Measurements from ENCODE around the gene KHSRP. TPM values are rescaled to one million over a fixed set of nuclear protein-coding genes. Genes with fewer than 3 reads are reported as not detected.
"Not testable (repeated sequence)": the region's sequence is repeated elsewhere in the genome, so short reads cannot be mapped to it uniquely, and the experiment has no call there.

KHSRP gene
- total RNA-seq, 1 donor from 2014 or later, result 125 TPM

DNA sequence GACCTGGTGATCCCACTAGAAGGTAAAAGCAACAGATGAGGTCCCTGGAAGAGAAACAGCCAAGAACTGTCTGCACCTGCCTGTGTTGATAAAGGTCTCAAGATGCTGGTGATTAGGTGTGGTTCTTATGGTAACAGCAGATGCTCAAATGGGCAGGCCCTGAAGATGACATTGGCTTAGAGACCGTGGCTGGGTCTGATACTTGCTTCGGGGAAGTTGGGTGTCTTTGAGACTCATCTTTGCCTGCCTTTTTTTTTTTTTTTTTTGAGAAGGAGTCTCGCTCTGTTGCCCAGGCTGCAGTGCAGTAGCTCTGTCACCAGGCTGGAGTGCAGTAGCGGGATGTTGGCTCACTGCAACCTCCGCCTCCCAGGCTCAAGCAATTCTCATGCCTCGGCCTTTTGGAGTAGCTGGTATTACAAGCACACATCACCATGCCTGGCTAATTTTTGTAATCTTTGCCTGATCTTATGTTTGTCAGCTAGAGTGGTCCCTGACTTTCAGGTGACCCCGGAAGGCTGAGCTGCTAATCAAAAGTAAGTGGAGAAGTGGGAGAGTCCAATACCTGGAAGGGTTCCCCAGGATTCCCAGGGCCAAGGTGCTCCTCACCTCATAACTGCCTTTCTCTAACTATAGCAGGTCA lies 27.1 kb upstream of the KHSRP start:
- no peak for DNase-seq

DNA sequence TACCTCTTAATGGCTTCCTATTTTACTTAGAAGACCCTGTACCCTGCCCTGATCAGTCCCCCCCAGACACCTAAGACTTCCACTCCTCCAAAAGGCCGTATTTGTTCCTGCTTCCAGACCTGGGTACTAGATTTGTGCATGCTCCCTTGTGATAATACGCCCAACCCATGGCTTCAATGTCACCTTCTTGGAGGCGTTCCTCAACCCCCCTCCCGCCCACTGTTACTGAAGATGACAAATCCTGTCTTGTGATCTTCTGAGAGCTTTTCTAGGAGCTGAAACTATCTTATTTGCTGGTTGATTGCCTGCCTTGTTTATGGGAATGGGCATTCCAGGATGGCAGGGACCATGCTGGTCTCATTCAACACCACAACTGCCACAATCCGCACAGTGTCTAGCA lies 25.6 kb upstream of the KHSRP start:
- DNase-seq, result no peak

- DNase-seq, result no peak
Observed at GRCh38 chr19:6448045-6448444, 23.4 kb upstream of the KHSRP start.

DNA sequence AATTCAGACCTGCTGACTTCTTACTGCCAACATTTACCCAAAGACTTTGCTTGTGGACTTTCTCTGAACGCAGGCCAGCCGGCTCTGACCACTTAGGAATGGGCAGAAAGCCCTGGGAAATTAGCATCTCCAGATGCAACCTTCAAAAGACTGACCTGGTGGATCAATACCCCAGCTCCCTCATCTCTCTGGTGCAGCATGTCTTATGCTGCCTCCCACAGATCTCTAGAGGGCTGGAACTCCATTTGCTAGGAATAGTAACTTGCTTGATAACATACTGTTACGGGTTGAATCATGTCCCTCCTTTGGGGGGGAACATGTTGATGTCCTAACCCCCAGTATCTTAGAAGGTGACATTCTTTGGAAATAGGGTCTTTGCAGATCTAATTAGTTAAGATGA lies 21.8 kb upstream of the KHSRP start:
- DNase-seq, result no peak

- DNase-seq, result no peak
Observed at GRCh38 chr19:6443986-6444385, 19.4 kb upstream of the KHSRP start.

DNA sequence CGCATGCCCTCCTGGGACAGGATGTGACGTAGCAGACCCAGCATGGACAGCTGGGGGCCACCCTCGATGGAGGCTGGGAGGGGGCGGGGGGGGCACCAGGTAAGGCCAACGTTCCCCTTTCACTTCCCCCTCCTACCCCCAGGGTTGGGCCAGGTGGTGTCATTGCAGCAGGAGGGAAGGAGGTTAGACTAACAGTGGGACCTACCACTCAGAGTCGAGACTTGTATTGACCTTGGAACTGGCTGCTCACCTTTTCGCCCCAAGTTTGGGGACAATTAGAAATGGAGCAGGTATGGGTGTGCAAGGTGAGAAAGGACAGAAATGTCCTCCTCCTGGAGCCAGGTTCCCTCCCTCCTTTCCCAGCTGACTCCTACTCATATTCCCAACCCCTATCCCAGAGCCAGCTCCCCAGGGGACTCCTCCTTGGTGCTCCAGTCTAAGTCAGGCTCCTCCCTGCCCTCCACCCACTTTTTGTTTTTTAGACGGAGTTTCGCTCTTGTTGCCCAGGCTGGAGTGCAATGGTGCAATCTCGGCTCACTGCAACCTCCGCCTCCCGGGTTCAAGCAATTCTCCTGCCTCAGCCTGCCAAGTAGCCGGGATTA lies 17.6 kb upstream of the KHSRP start:
- no peak for DNase-seq

DNA sequence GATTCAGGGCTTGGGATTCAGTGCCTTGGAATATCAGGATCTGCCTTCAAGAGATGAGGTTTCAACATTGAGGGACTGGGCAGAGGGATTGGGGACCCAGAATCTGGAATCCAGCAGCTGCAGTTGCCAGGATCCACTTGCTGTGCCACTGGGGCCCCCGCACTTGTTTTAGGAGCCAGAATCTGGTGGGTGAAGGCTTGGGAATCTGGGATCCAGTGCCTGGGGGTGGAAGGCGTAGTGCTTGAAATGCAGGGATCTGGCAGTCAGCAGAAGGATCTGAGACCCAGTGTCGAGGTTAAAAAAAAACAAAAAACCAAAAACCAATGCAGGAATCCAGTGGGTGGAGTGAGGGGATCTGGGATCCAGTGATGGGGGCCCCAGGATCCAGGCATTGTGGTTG lies 16.3 kb upstream of the KHSRP start:
- no peak for DNase-seq

DNA sequence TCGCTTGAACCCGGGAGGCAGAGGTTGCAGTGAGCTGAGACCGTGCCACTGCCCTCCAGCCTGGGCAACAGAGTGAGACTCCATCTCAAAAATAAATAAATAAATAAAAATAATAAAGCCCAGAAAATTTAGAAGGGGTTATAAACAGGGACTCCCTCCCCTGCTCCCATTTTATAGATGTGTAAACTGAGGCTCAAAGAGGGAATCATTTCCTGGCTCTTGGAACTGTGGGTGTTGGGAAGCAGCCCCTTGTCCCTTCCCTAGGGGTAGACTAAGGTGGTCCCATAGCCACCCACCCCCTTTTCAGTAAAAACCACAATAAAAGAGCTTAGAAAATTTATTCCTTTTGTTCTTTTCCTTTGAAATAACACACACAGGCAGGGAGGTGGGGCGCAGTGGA lies 15.1 kb upstream of the KHSRP start:
- no peak for DNase-seq

DNA sequence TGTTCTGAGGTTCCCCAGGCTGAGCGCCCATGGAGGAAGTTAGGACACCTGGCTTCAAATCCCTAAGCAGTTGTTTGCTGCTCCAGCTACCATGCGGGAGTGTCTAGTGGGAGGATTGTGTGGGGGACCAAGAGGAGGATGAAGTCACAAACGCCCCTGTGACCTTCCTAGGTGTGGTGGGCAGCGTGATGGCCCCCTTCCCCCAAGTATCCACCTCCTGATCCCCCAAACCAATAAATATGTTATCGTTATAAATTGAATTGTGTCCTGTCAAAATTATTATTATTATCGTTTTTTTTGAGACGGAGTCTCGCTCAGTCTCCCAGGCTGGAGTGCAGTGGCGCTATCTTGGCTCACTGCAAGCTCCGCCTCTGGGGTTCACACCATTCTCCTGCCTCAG lies 9.1 kb upstream of the KHSRP start, which contains the start of gene SLC25A41:
TSS of gene SLC25A41 (minus strand) at position 101 of the 400 bp plus-strand sequence. CDS start at position 31, 70 bp downstream.
- no peak for DNase-seq

DNA sequence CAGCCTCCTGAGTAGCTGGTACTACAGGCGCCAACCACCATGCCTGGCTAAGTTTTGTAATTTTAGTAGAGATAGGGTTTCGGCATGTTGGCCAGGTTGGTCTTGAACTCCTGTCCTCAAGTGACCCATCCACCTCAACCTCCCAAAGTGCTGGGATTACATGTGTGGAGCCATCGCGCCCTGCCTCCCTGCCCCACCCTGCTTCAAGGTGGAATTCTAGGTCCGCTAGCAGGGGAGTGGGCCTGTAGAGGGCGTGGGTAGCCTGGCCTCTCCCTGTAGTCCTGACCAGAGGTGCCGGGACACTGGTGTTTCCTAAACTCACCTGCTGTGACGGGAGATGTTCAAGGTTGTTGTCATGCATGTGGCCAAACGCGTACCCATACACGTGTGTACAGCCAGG lies 8.6 kb upstream of the KHSRP start:
- DNase-seq, result no peak

DNA sequence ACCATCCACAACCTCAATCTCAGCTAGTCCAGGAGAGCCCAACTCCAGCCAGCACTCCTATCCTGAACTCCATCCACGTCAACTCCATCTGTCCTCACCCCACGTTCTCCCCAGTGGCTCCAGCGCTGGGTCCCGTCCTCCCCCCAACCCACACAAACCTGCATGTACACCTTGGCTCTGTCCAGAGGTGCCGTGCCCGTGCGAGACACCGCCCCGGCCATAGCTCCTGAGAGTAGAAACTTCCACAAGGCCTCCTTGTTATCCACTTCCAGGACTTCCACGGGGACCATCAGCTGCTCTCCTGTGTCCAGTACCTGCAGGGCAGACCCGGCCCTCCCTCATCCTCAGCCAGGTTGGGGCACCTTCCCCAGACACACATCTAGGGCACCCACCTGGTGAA lies 7.3 kb upstream of the KHSRP start:
- DNase-seq, result no peak

GRCh38 chr19:6429419-6430221 lies 5.0 kb upstream of the KHSRP start:
- no peak for DNase-seq

- DNase-seq, result not testable (repeated sequence)
Observed at GRCh38 chr19:6428692-6429418, 4.2 kb upstream of the KHSRP start.

DNA sequence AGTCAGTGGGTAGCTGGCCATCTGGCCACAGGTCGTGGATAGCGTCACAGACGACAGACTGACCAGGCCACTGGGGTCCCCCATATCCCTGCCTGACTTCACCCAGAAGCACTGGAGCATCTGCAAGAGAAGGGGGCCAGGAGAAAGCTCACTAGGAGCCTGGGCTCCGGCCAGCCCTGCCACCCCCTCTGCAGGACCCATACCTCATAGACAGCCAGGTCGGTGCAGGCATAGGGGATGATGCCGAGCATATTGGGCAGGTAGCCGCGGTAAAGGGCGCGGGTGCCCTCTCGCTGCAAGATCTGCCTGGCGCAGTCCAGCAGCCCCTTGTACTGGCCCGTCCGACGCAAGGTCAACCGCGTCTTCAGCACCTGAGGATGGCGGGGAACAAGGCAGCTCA lies 2.5 kb upstream of the KHSRP start:
- no peak for DNase-seq

DNA sequence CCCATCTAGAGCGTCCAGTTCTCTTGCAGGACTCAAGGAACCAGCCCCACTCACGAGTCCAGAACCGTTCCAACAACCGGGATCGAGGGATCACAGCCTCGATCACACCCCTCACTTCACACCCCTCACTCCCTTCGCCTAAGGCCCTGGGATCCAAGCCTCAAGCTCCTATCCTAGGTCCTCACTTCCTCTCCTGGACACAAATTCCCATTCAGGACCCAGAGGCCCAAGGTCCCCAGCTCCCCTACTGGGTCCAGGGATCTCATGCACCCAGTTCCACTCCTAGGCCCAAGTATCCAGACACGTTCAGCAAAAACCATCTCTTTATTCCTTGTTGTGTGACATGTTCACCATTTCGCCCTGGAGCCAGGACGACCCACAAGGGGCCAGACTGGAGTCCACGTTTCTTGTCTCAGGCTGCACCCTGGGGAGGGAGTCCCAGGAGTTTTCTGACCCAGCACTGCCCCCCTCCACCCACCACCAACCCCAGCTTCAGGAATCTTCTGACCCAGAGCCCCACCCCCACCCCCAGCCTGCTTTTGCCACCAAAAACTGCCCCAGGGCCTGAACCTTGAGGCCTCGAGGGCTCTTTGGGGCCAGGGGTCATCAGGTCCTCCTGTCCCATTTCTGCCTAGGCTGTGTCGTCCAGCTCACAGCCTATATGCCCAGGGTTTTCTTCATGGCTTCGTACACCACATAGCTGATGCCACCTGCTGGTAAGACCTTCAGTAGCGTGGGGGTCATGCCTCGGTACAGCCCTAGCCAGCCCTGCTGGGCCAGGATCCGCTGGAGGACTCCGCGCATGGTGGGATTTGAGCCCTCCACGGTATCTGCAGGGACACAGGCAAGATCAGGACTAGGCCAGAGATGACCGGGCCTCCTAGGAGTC lies 1.4 kb upstream of the KHSRP start:
- peak; percentile 14 for DNase-seq

DNA sequence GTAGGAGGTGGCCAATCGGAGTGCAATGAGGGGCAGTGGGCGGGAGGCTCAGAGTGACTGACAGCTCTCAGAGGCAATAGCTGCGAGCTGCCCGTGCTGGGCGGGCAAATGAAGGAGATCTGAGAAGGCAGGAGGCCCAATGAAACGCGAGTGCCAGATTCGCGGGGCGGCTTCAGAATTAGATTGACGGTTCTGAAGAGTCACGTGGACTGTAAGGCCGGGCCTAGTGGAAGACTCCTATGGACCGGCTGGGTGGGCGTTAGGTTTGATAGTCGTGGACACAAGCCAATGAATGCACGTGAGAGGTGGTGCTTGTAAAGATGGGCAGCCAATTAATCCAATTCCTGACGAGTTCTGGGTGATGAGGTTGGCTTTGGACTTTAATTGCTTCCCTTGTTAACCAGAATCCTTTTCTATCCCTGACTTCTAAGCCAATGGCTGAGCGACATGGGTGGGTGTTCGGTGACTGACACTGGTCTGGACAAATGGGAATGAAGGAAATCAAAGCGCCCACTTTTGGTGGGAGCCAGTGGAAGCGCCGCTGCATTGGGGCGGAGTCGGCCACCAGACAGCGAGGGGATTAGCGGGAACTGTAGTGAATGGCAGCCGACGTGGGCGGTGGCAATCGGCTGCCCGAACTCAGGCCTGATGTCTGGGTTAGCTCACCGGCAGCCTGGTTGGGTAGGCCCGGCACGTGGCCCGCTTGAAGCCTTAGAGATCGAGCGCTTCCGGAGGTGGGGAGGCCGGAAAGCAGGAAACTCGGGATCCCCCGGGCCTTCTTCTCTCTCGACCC lies 524 bp upstream of the KHSRP start:
- DNase-seq, result peak; percentile 100

- peak; percentile 63 for DNase-seq
Observed at GRCh38 chr19:6423499-6424194, 964 bp downstream of the KHSRP start.

- DNase-seq, result no peak
Observed at GRCh38 chr19:6421075-6422014, 3.3 kb downstream of the KHSRP start.

DNA sequence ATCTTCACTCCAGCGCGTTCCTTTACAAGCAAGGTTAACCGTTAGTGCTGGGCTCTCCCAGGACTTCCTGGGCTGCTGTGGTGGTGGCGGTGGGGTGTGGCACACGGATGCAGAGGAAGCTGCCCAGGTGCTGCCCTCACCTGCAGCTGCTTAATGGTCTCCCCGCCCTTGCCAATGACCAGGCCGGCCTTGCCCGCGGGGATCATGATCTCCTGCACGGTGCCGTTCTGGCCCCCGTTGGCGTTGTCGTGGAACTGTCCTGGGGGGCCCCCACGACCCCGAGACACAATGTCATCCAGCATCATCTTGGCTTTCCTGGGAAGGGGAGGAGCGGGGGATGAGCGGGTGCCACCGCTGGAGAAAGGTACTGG lies 6.1 kb downstream of the KHSRP start:
- DNase-seq, result no peak

All from tongue (tissue), 2 donors.